ENCODE measurements around the gene RMRP.
"Not testable (repeated sequence)": the region's sequence is repeated elsewhere in the genome, so short reads cannot be mapped to it uniquely, and the experiment has no call there.

- not testable (repeated sequence) for TF ChIP-seq CTCF (conservative IDR thresholded peaks at IDR 0.05; ENCODE audit: low read depth in 2 of 2); REST (IDR thresholded peaks at IDR 0.05; ENCODE audit: unreplicated experiment); CREB1 (CRISPR knock-in tag; IDR thresholded peaks at IDR 0.05; ENCODE audit: low read depth); ZNF462 (CRISPR knock-in tag; IDR thresholded peaks at IDR 0.05); POLR2AphosphoS5 (IDR thresholded peaks at IDR 0.05; ENCODE audit: low read depth); EZH2 (IDR thresholded peaks at IDR 0.05; ENCODE audit: low read depth, unreplicated experiment); EZH2phosphoT487 (IDR thresholded peaks at IDR 0.05; ENCODE audit: unreplicated experiment); JUNB (IDR thresholded peaks at IDR 0.05; ENCODE audit: unreplicated experiment); ZNF331 (CRISPR knock-in tag; IDR thresholded peaks at IDR 0.05; ENCODE audit: low read depth); ETS1 (IDR thresholded peaks at IDR 0.05); ZNF114 (CRISPR knock-in tag; IDR thresholded peaks at IDR 0.05)
Observed at GRCh38 chr9:35645736-35646135, 12.1 kb downstream of the RMRP start.
